ENCODE data around the gene DCHS2.

DCHS2 gene

DNA sequence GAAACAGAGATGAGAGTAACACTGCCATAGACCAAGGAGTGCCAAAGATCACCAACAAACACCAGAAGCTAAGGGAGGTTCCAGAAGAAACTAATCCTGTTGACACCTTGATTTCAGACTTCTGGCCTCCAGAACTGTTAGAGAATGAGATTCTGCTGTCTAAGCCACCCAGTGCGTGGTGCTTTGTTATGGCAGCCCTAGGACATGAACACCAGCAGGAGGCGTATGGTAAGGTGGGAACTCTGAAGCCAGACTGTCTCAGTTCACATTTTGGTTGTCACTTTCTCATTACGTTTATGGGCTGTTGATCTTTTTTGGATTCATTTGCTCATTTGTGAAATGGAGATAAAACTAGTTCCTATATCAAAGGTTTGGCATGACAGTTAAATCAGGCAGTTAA, 142.9 kb downstream of the DCHS2 start:
- Histone ChIP-seq H2AFZ (ENCODE audit: low read length) (no peak overlapping the region), H3K4me1 (ENCODE audit: insufficient read depth, low read length, severe bottlenecking) (no peaks in the 10 kb centered on the region), H3K79me2 (ENCODE audit: insufficient read depth, low read length) (no peaks in the 10 kb centered on the region), H3K36me3 (ENCODE audit: insufficient read depth, low read length) (no peaks in the 10 kb centered on the region), H3K4me2 (ENCODE audit: low read length) (no peak overlapping the region), H3K27ac (ENCODE audit: low read depth, low read length, poor library complexity, severe bottlenecking) (no peak overlapping the region), H3K9me2 (ENCODE audit: low read depth, low read length) (no peaks in the 10 kb centered on the region), H3F3A (ENCODE audit: insufficient read depth, low read length) (no peaks in the 10 kb centered on the region), H3K9me3 (ENCODE audit: low read length) (no peaks in the 10 kb centered on the region), H3K4me3 (ENCODE audit: low read depth, low read length, poor library complexity, severe bottlenecking) (no peak overlapping the region), H3K9ac (ENCODE audit: low read length) (no peak overlapping the region), H4K20me1 (ENCODE audit: insufficient read depth, low read length) (no peaks in the 10 kb centered on the region), H3K27me3 (ENCODE audit: insufficient read depth, low read length) (no peaks in the 10 kb centered on the region)
- no peak for TF ChIP-seq EZH2 (IDR thresholded peaks at IDR 0.05; ENCODE audit: borderline replicate concordance, low read length)
- TF ChIP-seq CTCF (IDR thresholded peaks at IDR 0.05; ENCODE audit: low read length): peak; percentile 31; the same call in 1 of the 2 replicates

- no peaks in the 10 kb centered on the region for H3F3A ChIP-seq (ENCODE audit: insufficient read depth, low read length)
- no peaks in the 10 kb centered on the region for H4K20me1 ChIP-seq (ENCODE audit: insufficient read depth, low read length)
- no peak overlapping the region for H3K27ac ChIP-seq (ENCODE audit: low read depth, low read length, poor library complexity, severe bottlenecking)
- H3K27me3 ChIP-seq (ENCODE audit: insufficient read depth, low read length): no peaks in the 10 kb centered on the region
- H3K4me3 ChIP-seq (ENCODE audit: low read depth, low read length, poor library complexity, severe bottlenecking): no peak overlapping the region
- H3K9me3 ChIP-seq (ENCODE audit: low read length): no peaks in the 10 kb centered on the region
- H2AFZ ChIP-seq (ENCODE audit: low read length): no peak overlapping the region
- H3K9me2 ChIP-seq (ENCODE audit: low read depth, low read length): no peaks in the 10 kb centered on the region
- TF ChIP-seq CTCF (IDR thresholded peaks at IDR 0.05; ENCODE audit: low read length): no peak
- TF ChIP-seq EZH2 (IDR thresholded peaks at IDR 0.05; ENCODE audit: borderline replicate concordance, low read length): no peak
- no peaks in the 10 kb centered on the region for H3K79me2 ChIP-seq (ENCODE audit: insufficient read depth, low read length)
- no peaks in the 10 kb centered on the region for H3K4me1 ChIP-seq (ENCODE audit: insufficient read depth, low read length, severe bottlenecking)
- H3K4me2 ChIP-seq (ENCODE audit: low read length): no peak overlapping the region
- H3K36me3 ChIP-seq (ENCODE audit: insufficient read depth, low read length): no peaks in the 10 kb centered on the region
- no peak overlapping the region for H3K9ac ChIP-seq (ENCODE audit: low read length)
Observed at GRCh38 chr4:154345359-154345758, 146.2 kb downstream of the DCHS2 start.

GRCh38 chr4:154344686-154345085, 146.9 kb downstream of the DCHS2 start:
- Histone ChIP-seq H3K9me2 (ENCODE audit: low read depth, low read length) (no peaks in the 10 kb centered on the region), H3K36me3 (ENCODE audit: insufficient read depth, low read length) (no peaks in the 10 kb centered on the region), H3K9ac (ENCODE audit: low read length) (no peak overlapping the region), H3K27me3 (ENCODE audit: insufficient read depth, low read length) (no peaks in the 10 kb centered on the region), H4K20me1 (ENCODE audit: insufficient read depth, low read length) (no peaks in the 10 kb centered on the region), H3K27ac (ENCODE audit: low read depth, low read length, poor library complexity, severe bottlenecking) (no peak overlapping the region), H3F3A (ENCODE audit: insufficient read depth, low read length) (no peaks in the 10 kb centered on the region), H2AFZ (ENCODE audit: low read length) (no peak overlapping the region), H3K4me2 (ENCODE audit: low read length) (no peak overlapping the region), H3K9me3 (ENCODE audit: low read length) (no peaks in the 10 kb centered on the region), H3K4me3 (ENCODE audit: low read depth, low read length, poor library complexity, severe bottlenecking) (no peak overlapping the region), H3K4me1 (ENCODE audit: insufficient read depth, low read length, severe bottlenecking) (no peaks in the 10 kb centered on the region), H3K79me2 (ENCODE audit: insufficient read depth, low read length) (no peaks in the 10 kb centered on the region)
- TF ChIP-seq CTCF (IDR thresholded peaks at IDR 0.05; ENCODE audit: low read length) (peak; percentile 12; the same call in 1 of the 2 replicates), EZH2 (IDR thresholded peaks at IDR 0.05; ENCODE audit: borderline replicate concordance, low read length) (no peak)
